ENCODE results near the gene VAV3. TPM values are rescaled to one million over a fixed set of nuclear protein-coding genes. Genes with fewer than 3 reads are reported as not detected.

VAV3 gene
- total and polyA plus RNA-seq, 11 donors: 0.57 to 8.3 (median 1.9) TPM

DNA sequence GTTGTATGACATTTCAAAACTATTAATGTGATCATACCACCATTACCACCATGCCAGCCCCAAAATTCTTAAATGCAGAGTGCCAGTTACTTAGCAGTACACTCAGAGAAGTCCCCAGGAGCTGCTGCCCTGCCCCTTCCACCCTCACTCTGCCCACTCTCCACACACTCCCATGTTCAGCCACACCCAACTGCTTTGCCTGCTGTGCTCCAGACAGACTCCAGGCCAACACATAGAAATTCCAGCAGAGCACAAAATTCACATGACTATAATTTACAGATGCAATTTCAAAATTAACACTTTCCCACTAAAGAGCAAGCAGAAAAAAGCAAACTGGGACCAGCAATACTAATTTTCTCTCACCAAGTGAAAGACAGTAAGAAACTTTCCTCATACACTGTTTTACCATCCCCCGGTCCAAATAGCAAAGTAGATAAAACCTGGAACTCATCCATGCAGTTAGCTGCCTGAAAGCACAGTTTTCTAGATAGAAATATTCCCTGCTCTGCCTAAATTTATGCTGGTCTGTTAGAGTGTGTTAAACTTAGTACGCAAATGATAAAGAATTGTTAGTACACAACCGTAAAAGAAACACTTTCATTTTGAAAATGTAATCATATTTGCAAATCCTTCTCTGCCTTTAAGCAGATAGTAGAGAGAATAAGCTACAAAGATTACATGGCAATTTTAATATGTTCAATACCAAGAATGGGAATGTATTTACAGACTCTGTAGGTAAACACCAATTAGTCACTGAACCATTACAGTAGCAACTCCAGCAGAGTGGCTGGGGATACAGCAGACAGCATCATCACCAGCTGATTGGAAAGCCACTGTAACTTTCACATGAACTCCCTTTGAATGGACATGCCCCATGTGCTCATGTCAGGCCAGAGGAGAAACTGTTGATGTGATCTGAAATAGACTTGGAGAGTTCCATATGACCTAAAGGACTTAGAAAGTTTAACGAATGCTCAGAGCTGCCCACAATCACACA is 176.5 kb downstream of the VAV3 start:
- intact Hi-C loops (cut with DNase I): loop anchor here in 4 of 10 donors (5.0 to 10.0 kb wide), 4 partner anchors 44 to 726 kb away; partner anchors contain the start of gene VAV3 (in 1 of the 4)
- DNase-seq: no peak
- no peaks in the 10 kb centered on the region for H3K36me3 ChIP-seq
- H3K27ac ChIP-seq: no peak overlapping the region
- no peaks in the 10 kb centered on the region for H3K9me3 ChIP-seq
- H3K4me1 ChIP-seq: peaks cover 0 to 37% (median 6%) of the 10 kb centered on the region in 12 donors
- peak in 2 of 4 donors; percentile 29 to 48 for ATAC-seq
- WGBS, 4 donors: 54 to 64% (median 59%) methylated on average over 4 of the region's 4 CpGs
- no peak for TF ChIP-seq POLR2A (IDR thresholded peaks at IDR 0.05)
- TF ChIP-seq, protein P1, sequence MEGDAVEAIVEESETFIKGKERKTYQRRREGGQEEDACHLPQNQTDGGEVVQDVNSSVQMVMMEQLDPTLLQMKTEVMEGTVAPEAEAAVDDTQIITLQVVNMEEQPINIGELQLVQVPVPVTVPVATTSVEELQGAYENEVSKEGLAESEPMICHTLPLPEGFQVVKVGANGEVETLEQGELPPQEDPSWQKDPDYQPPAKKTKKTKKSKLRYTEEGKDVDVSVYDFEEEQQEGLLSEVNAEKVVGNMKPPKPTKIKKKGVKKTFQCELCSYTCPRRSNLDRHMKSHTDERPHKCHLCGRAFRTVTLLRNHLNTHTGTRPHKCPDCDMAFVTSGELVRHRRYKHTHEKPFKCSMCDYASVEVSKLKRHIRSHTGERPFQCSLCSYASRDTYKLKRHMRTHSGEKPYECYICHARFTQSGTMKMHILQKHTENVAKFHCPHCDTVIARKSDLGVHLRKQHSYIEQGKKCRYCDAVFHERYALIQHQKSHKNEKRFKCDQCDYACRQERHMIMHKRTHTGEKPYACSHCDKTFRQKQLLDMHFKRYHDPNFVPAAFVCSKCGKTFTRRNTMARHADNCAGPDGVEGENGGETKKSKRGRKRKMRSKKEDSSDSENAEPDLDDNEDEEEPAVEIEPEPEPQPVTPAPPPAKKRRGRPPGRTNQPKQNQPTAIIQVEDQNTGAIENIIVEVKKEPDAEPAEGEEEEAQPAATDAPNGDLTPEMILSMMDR (IDR thresholded peaks at IDR 0.05): no peak
- no peaks in the 10 kb centered on the region for H3K27me3 ChIP-seq
- peak overlapping the region in 3 of 12 donors; percentile 18 to 39 (median 25) for H3K4me3 ChIP-seq

DNA sequence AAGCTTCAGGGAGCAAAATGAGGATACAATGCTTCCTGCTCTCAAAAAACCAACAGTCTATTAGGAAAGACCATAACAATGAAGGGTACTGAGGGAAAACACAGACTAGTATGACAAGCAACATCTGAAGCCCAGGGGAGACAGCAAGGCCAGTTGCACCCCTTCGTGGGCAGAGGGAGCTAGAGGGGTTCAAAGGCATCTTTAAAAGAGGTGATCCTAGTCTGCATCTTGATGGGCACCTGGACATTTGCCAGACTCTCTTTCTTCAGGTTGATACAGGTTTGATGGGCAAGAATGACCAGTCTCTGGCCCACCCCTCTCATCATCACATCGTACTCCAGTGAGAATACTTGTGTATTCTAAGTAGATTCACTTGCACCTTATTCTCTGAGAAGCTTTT is 177.7 kb downstream of the VAV3 start:
- peak overlapping the region in 1 of 12 donors; percentile 69 for H3K27ac ChIP-seq
- 67 to 86% (median 75%) methylated on average over 2 of the region's 2 CpGs for WGBS, 4 donors
- H3K36me3 ChIP-seq: no peaks in the 10 kb centered on the region
- TF ChIP-seq POLR2A (IDR thresholded peaks at IDR 0.05): no peak
- TF ChIP-seq, protein P1 (IDR thresholded peaks at IDR 0.05): peak in 1 of 12 donors; percentile 4
- DNase-seq (no peak), ATAC-seq (no peak)
- intact Hi-C loops (cut with DNase I): loop anchor here in 5 of 10 donors (2.0 to 10.0 kb wide), 5 partner anchors 45 to 728 kb away; partner anchors contain the start of gene VAV3 (in 2 of the 5)
- no peaks in the 10 kb centered on the region for H3K27me3 ChIP-seq
- no peaks in the 10 kb centered on the region for H3K9me3 ChIP-seq
- peaks cover 0 to 42% (median 6%) of the 10 kb centered on the region in 12 donors for H3K4me1 ChIP-seq
- H3K4me3 ChIP-seq: no peak overlapping the region

DNA sequence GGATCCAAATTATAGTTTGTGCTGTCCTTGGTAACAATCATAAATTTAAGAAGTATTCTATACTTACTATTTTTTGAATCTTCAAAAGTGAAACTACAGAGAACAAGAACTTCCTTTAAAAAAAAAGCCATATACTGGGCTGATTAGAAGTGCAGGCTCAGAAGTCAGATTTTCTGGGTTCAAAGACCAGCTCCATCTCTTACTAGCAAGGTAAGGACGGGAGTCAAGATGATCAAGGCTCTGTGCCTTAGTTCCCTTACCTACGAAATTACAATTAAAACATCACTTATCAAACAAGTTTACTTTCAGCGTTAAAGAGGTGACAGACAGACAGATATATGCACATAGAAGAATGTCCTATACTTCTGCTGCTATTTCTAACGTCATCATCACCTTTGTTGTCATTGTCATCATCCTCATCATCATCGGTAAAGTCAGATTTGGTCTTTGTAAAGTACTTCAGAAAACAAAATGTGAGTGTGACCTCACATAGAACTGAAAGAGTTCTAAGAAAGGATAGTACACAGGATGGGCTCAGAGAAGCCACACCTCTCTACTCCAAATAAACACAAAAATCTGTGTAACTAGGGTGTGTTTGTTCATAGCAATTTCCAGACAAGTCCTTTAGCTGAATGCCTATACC is 178.7 kb downstream of the VAV3 start:
- Histone ChIP-seq H3K27ac (peak overlapping the region in 1 of 12 donors; percentile 69), H3K9me3 (no peaks in the 10 kb centered on the region), H3K4me3 (peak overlapping the region in 1 of 12 donors; percentile 29), H3K27me3 (no peaks in the 10 kb centered on the region), H3K36me3 (no peaks in the 10 kb centered on the region), H3K4me1 (peaks cover 0 to 48% (median 6%) of the 10 kb centered on the region in 12 donors)
- 62 to 71% (median 67%) methylated on average over 5 of the region's 5 CpGs for WGBS, 4 donors
- no peak for DNase-seq
- peak in 1 of 4 donors; percentile 45 for ATAC-seq
- intact Hi-C loops (cut with DNase I): loop anchor here in 5 of 10 donors (2.0 to 10.0 kb wide), 5 partner anchors 46 to 728 kb away; partner anchors contain the start of gene VAV3 (in 2 of the 5)
- TF ChIP-seq, protein P1 (IDR thresholded peaks at IDR 0.05): no peak
- TF ChIP-seq POLR2A (IDR thresholded peaks at IDR 0.05): no peak

All from heart left ventricle (tissue), 16 donors.